Measurements from ENCODE around the gene DMC1.
"Not testable (repeated sequence)": the region's sequence is repeated elsewhere in the genome, so short reads cannot be mapped to it uniquely, and the experiment has no call there.

DMC1 gene, protein sequence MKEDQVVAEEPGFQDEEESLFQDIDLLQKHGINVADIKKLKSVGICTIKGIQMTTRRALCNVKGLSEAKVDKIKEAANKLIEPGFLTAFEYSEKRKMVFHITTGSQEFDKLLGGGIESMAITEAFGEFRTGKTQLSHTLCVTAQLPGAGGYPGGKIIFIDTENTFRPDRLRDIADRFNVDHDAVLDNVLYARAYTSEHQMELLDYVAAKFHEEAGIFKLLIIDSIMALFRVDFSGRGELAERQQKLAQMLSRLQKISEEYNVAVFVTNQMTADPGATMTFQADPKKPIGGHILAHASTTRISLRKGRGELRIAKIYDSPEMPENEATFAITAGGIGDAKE

DNA sequence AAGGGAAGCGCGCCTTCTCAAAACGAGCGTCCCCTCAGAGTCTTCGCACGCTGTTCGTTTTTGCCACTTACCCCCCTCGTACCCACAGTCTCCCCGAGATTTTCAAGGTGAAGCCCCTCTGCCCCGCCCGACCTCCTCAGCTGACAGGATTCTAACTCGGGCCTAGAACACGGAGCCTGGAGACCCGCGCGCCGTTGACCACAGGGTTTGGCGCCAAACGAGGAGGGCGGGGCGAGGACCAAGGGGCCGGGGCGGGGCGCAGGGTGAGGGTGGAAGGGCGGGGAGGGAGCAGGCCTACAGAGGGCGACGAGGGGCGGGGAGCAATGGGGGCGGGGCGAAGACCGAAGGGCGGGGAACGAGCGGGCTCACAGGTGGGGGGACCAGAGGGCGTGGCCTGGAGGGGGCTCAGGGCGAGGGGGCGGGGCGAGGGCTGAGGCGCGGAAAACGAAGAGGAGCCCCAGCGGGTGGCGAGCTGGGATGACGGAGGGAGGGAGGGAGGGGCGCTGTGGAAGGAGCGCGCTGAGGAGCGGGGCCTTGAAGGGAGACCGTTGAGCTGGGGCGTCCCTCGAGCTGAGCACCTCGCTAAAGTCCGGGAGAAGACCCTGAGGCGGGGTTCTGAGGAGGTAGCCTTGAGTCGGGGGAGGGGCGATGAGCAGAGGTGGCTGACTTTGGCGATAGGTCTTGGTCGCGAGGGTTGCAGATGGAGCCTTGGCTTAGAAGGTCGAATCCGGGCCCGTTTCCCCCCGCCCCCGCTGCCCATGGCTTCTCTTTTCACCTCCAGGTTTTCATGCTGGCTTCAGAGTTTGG, at the start of gene DMC1:
DMC1 (minus strand) TSS at position 212 of the 807 bp plus-strand sequence. CDS start 1,927 bp downstream, outside the sequence.
- DNase-seq (ENCODE audit: low read depth) = peak; percentile 70

DNA sequence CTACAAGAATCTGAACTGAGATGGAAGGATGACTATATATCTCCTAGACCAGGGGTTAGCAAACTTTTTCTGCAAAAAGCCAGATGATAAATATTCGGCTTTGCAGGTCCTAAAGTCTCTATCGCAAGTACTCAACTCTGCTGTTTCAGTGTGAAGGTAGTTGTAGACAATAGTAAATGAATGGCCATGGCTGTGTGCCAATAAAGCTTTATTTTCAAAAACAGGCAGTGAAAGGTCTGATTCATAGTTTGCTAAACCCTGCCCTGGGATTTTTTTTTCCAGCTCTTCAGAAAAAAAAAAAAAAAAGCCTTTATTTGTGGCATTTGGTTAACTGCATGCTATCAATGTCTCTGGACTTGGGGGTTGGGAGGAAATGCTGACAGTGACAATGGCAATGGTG, 48.7 kb upstream of the DMC1 start:
- peak; percentile 46 for DNase-seq (ENCODE audit: low read depth)

DNA sequence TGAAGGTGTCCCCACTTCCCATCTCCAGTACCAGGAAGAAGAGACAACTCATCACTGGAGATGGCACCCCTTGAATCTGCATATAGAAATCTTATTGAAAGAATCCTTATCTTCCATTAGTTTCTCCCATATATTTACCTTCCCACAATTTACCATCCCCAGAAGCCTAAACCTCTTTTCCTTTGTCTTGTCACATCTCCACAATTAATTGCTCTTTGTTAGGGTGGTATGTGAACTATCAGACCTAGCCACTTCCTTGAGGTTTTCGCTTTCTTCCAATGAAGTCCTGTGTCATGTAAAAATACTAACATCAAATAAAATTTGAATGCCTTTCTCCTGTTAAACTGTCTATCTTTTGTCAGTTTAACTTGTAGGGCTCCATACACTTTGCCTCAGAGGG, 48.3 kb upstream of the DMC1 start:
- DNase-seq (ENCODE audit: low read depth) = no peak

DNA sequence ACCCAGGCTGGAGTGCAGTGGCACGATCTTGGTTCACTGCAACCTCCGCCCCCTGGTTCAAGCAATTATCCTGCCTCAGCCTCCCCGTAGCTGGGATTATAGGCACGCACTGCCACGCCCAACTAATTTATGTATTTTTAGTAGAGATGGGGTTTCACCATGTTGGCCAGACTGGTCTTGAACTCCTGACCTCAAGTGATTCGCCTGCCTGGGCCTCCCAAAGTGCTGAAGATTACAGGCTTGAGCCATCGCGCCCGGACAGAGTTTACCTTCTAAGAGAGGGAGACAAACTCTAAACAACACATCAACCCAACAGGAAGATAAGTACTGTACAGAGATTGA, 45.1 kb upstream of the DMC1 start:
- DNase-seq (ENCODE audit: low read depth) = not testable (repeated sequence)

DNA sequence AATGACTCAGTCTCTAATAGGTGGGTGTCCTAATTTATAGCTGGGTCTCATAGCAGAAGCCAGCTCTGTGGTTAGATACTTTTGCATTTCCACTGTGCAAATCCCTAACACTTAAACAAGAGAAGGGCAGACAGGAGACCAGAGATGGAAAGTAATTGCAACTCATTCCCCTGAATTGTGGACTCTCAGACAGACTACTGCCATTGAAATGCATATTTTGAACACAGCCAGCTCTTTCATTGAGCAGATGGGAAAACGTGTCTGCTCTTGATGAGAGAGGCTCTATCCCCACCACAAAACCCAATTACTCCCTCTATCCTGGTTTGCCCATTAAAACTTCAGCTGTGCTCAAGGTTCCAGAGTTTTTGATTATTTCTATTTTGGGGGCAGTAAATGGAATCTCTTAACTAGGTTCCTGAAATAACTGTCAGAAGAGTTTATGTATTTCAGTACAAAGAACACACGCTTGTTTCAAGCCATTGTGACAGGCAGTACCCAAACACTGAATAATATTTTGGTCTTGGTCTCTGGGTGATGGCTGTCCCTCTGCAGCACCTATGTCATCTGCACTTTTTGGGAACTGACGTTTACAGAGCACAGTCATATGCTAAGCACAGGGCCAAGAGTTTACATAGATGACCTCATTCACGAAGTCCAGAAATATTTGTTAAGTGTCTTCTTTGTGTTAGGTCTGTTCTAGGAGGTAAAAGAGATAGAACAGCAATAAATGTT, 44.5 kb upstream of the DMC1 start:
- peak; percentile 35 for DNase-seq (ENCODE audit: low read depth)

DNA sequence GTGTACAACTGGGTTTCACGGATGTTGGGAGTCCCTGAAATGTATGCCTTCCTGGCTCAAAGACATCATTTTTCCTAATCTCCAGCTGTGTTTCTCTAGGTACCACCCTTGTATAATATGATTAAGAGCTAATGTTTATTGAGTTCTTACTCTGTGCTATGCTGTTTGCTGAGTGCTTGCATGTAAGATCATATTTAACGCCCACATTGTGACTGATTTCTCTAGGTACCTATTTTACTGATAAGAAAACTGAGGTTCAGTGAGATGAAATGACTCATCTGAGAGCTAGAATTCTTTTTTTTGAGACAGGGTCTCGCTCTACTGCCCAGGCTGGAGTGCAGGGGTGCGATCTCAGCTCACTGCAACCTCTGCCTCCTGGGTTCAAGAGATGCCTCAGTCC, 43.6 kb upstream of the DMC1 start:
- no peak for DNase-seq (ENCODE audit: low read depth)

DNA sequence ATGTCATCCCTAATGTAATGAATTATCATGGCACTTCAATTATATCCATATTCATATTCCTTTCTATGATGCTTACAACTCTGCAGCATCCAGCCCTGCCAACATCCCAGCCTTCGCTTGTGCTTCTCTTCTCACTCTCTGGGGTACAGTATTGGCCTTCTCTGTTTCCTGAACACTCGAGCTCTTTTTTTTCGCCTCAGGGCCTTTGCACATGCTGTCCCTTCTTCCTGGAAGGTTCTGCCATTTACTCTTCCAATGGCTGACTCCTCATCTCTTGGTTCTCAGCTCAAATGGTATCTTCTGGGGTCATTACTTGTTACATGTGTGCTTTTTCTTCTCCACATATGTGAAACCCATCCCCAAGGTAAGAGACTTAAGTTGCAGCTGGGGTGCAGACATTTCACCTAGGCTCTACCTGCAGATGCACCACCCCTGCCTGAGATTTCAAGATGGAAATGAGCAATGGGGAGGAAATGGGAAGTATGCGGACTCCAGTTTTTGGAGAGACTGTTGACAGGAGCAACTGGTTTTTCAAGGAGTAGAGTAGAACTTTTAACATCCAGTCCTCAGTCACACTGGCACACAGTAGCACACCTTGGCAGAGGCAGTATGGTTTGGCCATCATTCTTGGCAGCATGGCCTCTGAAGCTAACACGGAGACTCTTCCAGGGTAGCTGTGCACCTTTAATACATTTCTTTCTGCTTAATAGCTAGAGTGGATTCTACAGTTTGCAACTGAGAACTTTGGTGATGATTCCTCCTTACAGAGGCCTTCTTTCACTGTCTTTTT, 42.4 kb upstream of the DMC1 start:
- DNase-seq (ENCODE audit: low read depth) = no peak

DNA sequence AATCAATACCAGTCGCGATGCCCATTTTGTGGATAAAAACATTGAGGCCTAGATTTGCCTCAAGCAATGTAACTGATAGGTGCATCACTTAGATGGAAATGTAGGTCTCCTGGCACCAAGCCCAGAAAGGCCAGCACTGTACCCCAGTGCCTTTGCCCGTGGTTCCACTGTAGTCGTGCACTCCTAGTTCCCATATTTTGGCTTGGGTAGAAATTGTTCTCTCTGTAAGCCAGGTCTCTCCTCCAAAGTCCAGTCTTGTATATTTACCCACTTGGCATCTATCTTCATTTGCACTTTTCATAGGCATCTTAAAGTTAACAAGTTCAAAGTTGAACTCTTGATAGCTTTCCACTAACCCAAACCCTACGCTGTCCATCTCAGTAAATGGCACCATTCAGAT, 41.6 kb upstream of the DMC1 start:
- DNase-seq (ENCODE audit: low read depth) = no peak

DNA sequence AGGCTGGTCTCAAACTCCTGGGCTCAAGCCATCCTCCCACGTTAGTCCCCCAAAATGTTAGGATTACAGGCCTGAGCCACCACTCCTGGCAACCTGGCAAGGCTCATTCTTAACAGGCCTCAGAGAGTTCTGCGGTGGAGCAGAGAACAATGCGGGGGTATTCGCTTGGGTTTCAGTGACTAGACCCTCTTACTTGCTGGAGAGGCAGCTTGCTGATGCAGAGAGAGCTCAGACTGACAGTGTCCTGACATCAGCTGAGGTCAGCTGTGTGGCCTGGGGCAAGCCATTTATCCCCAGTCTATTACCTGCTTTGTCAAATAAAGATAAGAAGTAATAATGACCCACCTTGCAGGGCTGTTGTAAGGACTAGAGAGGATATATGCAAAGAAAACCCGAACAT, 40.3 kb upstream of the DMC1 start:
- no peak for DNase-seq (ENCODE audit: low read depth)

DNA sequence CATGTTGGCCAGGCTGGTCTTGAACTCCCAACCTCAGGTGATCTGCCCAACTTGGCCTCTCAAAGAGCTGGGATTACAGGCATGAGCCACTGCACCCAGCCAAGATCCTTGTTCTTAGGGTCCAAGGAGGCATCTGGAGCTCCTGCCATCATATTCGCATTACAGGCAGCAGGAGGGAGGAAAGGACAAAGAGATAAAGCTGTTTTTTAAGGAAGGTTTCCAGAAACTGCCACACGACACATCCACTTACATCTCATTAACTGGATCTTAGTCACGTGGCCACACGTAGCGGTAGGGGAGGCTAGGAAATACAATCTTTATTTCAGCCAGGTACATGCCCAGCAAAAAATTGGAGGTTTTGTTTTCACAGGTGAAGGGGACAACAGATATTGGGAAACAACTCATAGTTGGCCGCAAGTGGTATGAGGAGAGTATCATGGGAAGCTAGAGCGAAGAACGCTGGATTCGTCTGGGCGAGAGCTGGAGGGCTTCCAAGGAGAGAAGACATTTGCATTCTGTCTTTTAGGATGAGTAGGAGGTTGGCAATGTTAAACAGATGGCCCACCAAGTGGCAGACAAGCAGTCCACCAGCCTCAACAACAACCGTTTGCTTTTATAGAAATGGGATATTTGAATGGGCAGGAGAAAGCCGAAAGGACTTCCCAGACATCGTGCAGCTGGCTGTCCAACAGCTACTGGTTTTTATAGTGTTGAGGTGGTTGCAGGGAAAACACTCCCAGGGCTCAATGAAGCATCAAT, 39.2 kb upstream of the DMC1 start:
- no peak for DNase-seq (ENCODE audit: low read depth)

DNA sequence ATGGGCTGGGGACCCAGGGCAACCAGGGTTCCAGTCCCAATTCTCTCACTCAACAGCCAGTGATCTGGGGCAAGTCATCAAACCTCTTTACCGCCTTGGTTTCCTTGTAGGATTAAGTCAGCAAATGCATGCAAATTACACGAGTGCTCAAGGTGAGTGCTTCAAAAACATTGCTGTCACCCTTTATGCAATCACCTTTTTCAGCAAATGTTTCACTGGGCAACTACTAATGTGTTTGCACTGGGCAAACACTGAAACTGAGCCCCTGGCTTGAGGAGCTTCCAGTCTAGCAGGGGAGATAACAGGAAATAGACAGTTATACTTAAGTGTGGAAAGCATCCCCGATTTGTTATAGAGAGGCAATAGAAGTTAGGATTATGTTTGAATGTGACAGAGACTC, 37.7 kb upstream of the DMC1 start:
- no peak for DNase-seq (ENCODE audit: low read depth)

DNA sequence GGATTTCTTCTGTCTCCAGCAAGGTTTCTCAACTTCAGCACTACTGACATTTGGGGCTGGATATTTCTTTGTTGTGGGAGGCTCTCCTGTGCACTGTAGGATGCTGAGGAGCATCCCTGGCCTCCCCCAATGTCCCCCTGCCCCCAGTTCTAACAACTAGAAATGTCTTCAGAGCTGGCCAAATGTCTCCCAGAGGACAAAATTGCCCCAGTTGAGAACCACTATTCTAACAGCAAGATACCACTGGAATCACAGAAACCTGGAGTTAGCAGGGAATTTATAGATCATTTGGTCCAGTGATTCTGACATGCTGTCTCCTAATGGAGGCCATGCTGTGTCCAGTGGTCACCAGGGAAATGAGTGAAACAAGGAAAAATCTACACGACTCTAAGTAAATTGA, 32.2 kb upstream of the DMC1 start:
- DNase-seq (ENCODE audit: low read depth) = no peak

DNA sequence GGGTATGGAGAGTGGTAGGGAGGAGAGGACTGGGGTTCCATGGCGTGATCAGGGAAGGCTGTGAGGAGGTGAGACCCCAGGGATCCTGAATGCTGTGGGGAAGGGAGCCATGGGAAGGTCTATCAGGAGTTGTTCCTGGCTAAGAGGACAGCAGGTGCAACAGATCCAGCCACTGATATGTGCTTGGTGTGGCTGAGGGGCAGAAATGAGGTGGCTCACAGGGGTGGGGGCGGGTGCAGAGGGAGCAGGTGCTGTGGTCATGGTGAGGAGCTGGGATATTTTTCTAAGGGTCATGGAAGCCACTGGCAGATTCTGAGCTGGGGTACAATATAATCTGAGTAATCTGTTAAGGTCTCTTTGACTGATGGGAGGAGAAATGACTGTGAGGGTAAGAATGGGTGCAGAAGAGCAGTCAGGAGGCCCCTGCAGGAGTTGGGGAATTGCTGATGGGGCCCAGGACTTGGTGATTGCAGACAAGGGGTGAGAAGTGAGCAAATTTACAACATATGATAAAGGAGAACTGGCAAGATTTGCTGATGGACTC, 31.3 kb upstream of the DMC1 start:
- DNase-seq (ENCODE audit: low read depth) = no peak

DNA sequence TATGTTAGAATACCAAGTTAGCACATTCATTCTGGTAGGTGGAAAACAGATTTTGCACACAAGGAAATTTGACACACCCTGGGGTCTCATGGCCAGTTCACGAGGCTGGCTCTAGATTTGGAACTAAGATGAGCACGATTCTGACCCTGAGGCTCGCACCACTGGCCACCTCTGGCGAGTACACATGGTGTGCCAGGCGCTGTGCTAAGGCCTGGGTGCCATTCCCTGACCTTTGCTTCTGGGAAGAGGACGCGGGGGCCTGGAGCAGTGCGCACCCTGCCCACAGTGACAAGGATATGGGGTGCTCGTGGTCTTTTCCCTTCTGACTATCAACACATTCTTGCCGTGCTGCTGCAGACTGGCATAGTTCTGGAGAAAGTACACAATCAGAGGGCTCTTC, 29.5 kb upstream of the DMC1 start:
- DNase-seq (ENCODE audit: low read depth) = no peak

DNA sequence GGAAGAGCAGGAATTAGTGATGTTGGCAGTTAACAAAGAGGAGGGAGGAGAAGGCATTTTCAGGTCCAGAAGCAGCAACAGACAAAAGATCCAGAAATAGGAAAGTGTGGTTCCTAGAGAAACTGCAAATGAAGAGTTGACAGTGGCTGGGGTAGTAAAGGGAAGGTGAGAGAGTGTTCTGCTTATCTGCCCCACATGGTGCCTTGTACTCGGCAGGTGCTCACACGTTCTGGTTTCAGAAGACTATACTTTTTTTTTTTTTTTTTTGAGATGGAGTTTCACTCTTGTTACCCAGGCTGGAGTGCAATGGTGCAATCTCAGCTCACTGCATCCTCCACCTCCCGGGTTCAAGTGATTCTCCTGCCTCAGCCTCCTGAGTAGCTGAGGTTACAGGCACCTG, 12.9 kb upstream of the DMC1 start:
- DNase-seq (ENCODE audit: low read depth) = not testable (repeated sequence)

DNA sequence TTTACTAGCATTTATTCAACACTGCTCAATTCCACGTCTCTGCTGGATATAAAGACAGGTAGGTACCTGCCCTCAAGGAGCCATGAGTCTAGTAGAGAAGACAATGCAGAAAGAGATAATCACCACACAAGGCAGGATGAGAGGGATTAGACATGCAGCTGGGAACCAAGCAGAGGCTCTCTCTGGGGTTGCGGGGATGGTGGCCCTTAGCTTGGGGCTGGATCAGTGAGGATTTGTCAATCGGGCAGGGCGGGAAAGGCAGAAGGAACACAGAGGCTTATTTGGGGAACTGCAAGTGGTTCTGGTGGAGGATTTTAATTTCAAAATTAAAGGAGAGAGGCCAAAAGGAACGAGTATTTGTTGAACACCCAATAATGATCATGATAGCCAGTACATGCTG, 8.5 kb upstream of the DMC1 start:
- DNase-seq (ENCODE audit: low read depth) = no peak

DNA sequence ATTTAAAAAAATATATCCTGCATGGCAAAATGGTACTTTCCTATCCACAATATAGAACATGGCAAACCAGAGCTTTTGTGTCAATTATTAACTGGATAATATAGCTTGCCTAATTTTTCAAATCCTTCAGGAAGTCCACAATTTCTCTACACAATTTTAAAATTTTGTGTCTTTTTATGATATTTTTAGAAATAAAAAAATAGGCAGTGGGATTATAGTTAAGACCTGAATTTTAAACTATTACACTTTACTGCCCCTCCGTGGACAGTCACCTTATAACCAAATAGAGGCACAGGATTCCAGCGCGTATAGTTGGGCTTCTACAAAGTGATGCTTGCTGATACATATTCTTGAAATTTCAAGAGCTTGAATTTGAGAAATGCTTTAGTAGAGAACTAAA, 2.1 kb upstream of the DMC1 start:
- peak; percentile 64 for DNase-seq (ENCODE audit: low read depth)

DNA sequence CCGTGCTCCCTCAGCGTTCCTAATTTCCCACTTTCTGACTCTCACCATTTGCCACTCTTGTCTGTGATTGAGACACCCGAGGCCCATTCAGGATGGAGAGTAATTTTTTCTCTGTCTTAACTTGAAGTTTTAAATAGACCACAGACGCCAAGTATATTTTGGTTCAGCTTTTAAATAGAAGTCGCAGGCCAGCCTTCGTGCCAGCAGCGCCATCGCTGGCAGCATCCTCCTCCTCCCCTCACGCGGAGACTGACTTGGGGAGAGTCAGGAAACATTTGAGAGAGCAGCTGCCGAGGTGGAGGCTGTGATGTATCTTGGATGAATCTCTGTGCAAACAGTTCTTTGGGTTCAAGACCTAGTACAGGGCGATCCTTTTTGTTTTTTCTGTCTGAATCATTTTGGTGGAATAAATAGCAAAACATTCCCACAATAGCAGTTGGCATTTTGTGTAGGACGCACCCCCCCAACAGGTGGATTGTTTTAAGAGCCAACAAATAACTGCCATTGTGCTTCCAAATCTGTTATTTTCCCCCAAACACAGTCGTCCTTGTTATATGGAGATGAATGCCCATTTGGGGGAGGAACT, 889 bp upstream of the DMC1 start:
- peak; percentile 24 for DNase-seq (ENCODE audit: low read depth)

DNA sequence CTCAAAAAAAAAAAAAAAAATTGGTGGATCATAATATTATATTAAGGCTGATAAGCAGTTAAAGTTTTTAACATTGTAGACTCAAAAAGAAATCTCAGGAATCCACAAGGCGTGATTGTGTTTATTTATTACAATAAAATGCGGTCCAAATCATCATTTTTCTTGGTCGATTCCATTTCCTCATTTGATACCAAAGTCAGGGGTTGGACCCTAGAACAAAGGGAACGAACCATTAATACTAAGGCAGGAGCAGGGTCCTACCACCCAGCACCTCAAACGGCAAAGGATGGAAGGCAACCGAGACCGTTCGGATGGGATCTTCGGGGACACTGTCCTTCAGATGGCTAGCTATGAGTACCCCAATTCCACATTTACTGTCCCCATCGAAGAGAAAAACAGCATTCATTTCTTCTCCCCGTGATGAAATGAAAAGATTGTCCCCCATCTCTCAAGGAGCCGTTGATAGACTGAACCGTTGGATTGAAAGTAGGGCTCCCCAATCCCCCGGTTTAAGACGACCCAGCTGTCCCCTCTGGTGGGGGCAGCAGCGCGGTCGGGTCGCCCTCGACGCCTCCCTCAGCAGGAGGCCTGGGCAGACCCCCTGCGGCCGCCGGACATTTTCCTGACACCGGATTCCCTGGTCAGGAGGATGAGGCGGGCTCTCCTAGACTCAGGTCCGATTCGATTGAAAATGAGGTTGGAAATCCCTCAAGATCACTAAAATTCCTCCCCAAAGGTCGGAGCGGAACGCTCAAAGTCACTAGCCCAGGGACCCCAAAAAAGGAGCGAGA, 607 bp downstream of the DMC1 start:
- DNase-seq (ENCODE audit: low read depth) = no peak

Data from iris pigment epithelial cell (primary cell).